GM19240 (cell line): ENCODE measurements around the gene ELAPOR2.
"Not testable (repeated sequence)": the region's sequence is repeated elsewhere in the genome, so short reads cannot be mapped to it uniquely, and the experiment has no call there.

Source experiments
- DNase-seq: peaks from one replicate; pipeline ENCODE4 v3.0.0; 2011; ENCODE audit warnings: low spot score; ENCODE audit not compliant: insufficient read length

ELAPOR2 gene

GRCh38 chr7:87041586-87041985, 17.9 kb downstream of the ELAPOR2 start:
- DNase-seq: not testable (repeated sequence)

GRCh38 chr7:87039691-87040299, 19.7 kb downstream of the ELAPOR2 start:
- DNase-seq: not testable (repeated sequence)

- DNase-seq: no peak
Measured at GRCh38 chr7:87038993-87039690, 20.3 kb downstream of the ELAPOR2 start.

- DNase-seq: no peak
Measured at GRCh38 chr7:87036985-87037384, 22.5 kb downstream of the ELAPOR2 start.

- DNase-seq: no peak
Measured at GRCh38 chr7:87032604-87033339, 26.7 kb downstream of the ELAPOR2 start.

- DNase-seq: no peak
Measured at GRCh38 chr7:87029078-87029477, 30.4 kb downstream of the ELAPOR2 start.

- no peak for DNase-seq
Measured at GRCh38 chr7:87028636-87029035, 30.8 kb downstream of the ELAPOR2 start.

GRCh38 chr7:87027900-87028299, 31.6 kb downstream of the ELAPOR2 start:
- no peak for DNase-seq

- no peak for DNase-seq
Measured at GRCh38 chr7:87021285-87021684, 38.2 kb downstream of the ELAPOR2 start.

GRCh38 chr7:87016606-87017005, 42.8 kb downstream of the ELAPOR2 start:
- no peak for DNase-seq

- no peak for DNase-seq
Measured at GRCh38 chr7:87013840-87014190, 45.6 kb downstream of the ELAPOR2 start.

GRCh38 chr7:87013136-87013839, 46.2 kb downstream of the ELAPOR2 start:
- DNase-seq: no peak
